HG02884 (cell line): ENCODE measurements around the gene AGK.

Source experiments
- ATAC-seq: cut with Tn5 transposase; IDR thresholded peaks from one replicate; pipeline ENCODE4 v1.9.1; 2021; ENCODE audit warnings: mild to moderate bottlenecking, moderate library complexity; ENCODE audit not compliant: unreplicated experiment

Gene AGK, protein sequence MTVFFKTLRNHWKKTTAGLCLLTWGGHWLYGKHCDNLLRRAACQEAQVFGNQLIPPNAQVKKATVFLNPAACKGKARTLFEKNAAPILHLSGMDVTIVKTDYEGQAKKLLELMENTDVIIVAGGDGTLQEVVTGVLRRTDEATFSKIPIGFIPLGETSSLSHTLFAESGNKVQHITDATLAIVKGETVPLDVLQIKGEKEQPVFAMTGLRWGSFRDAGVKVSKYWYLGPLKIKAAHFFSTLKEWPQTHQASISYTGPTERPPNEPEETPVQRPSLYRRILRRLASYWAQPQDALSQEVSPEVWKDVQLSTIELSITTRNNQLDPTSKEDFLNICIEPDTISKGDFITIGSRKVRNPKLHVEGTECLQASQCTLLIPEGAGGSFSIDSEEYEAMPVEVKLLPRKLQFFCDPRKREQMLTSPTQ

DNA sequence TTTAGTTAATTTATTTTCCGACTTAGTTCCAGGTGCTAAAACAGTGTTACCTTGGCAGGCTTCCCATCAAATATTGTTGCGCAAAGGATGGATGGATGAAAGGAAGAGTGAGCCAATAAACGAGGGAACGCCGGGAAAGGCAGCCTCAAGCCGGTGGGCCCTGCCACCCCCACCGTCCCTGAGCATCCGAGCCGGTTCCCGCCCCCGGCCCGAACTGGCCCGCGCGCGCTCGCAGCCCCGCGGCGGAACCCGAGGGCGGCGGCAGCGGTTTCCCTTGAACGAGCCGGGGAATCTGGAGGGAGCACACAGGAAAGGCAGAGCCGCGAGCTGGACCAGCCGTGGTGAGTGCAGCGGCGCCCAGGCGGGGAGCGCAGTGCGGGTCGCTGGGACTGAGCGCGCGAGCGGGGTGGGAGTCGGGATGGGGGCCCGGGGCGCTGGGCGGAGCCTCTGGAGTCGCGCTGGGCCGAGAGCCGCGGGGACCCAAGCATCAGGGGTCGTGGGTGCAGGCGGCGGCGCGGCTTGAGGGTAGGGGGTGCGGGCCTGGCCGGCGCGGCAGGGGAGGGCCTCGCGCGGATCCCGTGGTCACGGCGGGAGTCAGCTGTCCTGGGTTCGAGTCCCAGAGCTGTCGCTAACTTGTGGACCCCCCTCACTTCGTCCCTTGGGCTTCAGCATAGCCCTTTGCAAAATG, at the start of gene AGK:
Gene AGK, plus strand, starts transcription at position 317 of the 688 bp plus-strand sequence. CDS start 4,057 bp downstream, outside the sequence.
- ATAC-seq = peak; percentile 91

DNA sequence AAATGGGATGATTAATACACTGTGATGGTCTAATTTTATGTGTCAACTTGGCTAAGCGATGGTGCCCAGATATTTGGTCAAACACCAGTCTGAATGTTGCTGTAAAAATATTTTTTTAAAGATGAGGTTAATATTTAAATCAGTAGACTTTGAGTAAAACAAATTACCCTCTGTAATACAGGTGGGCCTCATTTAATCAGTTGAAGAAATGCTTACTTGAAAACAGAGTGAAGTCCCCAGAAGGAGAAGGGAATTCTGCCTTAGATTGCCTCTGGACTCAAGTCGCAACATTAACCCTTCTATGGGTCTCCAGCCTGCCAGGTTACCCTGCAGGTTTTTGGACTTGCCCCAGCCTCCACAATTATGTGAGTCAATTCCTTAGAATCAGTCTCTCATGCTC, 49.8 kb upstream of the AGK start:
- no peak for ATAC-seq

DNA sequence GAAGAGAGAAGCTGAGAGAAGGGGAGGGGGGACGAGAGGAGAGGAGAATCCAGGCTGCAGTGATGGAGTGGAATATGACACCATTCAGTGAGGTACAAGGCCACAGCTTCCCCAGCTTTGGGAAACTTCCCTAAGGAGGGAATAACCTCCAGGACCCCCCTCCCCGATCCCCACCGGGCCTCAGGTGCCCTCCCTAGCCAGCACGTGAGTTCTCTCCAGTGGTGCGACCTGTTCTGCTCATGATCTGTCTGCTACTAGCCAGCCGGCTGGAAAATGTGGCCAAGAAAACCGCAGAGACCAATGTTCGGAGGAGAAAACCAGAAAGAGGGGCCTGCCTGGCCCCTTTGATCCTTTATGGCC, 39.9 kb upstream of the AGK start:
- no peak for ATAC-seq

DNA sequence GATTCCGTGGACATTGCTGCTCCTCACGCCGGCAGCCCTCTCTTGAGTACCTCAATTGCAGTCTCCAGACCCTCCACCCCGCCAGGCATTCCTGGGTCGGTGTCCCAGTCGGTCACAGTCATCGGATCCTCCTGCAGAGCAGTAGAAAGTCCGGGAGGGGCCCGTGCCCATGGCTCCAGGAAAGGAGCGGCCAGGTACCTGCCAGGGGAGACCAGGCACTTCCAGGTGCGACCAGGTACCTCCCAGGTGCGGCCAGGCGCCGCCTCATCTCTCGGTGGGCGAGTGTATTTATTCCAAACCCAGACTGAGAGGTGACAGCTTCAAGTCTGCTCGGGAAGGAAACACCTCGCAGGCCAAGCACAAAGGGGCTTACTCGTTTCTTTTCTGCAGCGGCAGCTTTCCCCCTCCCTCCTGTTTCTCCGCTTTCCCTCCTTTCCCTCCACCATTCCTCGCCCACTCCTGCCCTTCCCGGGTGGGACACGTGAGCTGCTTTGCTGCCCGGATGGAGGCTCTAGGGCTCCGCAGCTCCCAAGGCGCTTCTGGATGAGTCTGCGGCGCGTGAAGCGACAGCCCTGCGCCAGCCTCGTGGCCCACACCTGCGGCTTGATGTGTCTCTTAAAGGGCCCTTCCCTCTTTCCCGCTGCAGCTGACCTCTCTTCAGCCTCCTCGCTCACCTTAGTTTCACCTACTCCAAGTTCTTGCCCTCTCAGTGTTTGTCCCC, 39.4 kb upstream of the AGK start:
- ATAC-seq = no peak

DNA sequence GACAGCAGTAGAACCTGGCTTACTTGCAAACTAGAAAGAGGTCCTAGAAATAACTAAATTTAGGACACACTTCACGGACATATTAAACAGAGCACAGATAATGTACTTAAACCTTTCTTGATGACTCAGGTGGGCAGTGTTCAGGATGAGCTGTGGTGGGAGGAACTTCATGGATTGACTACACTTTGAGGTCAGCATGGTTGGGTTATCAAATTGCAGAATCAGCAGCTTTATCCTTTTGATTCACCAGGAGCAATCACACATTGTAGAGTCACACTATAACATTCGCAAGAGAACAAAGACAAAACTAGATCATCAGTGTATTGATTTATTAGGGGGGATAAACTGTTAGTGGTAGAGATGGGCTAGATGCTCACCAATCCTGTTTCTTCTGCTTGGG, 38.6 kb upstream of the AGK start:
- no peak for ATAC-seq

DNA sequence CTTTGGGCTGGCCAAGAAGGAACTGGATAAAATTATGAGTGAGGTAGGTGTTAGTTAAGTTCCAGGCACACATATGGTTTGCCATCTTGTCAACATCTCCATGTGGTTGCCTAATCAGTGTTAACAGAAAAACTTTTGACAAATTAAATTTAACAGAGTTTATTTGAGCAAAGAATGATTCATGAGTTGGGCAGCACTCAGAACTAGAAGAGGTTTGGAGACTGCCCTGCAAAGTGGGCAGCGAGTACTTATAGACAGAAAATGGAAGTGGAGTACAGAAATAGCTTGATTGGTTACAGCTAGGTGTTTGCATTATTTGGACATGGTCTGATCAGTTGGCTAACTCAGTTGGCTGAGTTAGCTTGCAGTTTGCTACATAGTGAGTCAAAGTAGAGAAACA, 37.5 kb upstream of the AGK start:
- no peak for ATAC-seq

DNA sequence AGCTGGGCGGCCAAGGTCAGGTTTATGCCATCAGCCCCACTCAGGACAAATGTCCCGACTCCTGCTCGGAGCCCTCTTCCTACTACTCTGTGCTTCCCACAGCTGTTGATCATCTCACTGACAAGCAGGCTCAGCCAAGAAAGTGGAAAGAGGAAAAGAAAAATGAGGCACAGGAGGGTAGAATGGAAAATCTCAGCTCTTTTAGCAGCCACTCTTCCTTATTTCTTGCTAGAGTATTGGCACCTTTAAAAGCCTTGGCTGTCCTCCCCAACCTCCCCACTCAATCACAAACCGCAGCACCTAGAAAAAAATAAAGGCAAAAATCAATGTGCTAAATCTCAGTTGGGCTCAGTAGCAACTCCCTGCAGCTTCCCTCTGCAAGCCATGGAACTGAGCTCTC, 35.3 kb upstream of the AGK start:
- ATAC-seq = no peak

DNA sequence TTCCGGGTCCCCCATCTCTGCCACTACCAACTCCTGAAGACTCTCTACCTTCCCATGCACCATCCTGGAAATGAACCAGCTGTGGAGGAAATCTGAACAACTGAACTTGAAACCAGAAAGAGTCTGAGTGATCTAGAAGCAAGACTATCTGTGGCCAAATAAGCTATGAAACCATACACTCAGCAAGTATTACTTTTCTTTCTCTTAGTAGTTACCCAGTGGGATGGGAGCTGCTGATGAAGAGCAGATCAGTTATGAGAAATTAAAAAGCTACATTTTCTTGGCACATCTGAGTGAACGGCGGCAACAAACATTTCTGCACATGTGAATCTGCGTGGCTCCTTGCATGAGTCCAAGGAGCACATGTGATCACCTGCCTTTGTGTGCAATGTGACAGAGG, 31.6 kb upstream of the AGK start:
- no peak for ATAC-seq

DNA sequence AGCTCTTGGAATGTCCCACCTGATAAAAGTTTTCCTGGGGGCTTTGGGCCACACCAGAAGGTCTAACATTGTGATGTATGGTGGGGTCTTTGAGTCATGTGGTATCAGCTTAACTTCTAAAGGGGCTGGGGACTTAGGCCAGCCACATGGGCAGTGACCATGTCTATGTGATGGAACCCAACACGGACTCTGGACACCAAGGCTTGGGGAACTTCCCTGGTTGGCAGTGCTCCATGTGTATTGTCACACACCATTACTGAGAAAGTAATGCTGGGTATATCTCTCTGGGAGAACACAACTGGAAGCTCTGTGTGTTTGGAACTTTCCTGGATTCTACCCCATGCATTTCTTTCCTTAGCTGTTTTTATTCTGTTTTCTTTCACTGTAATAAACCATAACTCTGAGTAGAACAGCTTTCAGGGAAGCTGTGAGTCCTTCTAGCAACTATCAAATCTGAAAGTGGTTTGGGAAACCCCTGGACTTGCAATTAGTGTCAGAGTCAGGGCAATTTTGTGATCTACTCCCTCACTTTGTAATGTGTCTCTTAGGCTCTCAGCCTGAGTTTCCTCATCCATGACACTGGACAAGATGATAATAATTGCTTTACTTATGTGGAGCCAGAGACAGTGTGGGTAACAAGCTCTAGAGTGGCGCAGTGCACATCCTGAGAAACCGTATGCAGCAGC, 28.4 kb upstream of the AGK start:
- ATAC-seq = no peak

DNA sequence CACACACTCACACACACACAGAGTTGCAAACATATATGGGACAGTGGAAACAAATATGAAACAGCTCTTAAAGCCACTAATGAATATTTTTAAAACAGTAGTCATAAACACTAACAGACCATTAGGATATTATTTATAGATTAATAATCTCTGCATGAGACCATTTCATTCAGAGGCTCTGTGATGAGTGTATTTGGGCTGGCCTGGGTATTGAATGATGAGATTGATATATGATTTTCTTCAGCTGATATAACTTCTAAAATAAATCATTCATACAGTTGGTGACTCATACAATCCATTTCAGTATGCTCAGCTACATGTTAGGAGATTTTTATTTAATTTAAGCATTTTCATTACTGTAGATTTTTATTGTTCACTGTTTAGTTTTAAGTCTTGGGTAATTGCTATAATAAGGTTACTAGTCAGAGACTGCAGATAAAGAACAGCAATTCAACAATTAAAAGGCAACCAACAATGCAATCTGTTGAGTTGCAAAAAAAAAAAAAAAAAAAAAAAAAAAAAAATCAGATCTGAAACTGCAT, 25.2 kb upstream of the AGK start:
- no peak for ATAC-seq

DNA sequence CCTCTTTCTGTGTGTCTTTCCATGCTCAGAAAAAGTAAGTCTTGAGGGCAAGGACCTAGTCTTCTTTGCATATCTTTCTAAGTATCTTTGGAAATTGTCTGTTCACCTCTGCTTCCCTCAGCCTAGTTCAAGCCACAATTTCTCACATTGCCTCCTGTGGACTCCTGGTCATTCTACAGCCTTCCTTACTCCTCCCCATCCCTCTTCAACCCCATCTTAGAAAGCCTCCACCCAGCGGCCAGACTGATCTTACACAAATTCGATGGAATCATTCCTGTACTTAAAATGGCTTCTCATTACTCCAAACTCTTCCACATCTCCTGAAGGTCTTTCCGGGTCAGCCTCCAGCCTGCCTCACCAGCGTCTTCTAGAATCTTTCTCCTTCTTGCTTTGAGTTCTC, 24.1 kb upstream of the AGK start:
- ATAC-seq = no peak

DNA sequence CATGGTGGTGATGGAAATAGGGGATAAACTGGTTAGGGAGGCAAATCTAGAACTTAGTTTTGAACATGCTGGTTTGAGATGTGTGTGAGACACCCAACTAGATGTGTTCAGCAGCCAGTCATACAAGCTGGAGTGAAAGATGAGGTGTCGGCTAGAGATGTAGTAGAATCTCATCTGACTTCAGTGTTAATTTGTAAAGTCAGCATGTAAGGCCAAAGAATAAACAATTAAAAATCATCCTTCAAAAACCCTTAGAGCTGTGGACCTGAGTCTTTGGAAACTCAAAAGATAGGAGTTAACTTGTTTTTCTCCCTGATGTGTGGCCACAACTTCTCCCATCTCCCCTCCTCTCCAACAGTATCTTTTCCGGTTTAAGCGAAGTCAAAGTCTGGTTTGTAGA, 22.8 kb upstream of the AGK start:
- ATAC-seq = no peak

DNA sequence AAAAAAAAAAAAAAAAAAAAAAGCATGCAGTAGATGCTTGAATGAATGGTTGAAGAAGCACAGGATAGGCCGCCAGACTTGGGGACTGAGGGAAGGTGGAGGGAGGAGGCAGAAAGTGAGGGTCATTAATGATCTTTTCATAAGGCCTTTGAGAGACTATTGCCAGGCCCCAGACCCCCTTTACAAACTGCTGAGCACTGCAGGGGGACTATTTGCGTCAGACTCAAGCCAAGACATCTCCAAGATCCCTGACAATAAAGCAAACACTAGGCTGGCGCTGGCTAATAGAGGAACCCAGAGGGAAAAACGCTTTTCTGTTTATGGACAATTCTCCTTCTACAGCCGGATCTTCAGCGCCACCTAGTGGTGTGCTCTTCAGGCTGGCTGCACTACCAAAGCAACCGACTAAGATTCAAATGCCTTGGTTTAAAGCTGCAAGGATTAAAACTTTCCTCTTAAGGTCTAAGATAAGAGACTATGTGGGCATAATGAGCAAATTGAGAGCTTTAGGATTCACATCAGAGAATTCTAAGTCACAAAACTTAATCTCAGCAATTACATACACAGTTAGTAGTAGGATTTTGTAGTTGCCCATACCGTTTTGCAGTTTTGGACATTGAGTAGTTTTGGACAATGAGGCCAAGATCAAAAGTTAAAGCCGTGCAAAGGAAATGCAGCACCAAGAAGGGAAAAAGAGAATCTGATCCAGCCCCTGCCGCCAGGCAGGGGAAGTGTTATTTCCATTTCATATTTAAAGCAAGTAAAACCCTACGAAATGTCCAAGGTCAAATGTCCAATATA, 17.9 kb upstream of the AGK start:
- ATAC-seq = no peak

DNA sequence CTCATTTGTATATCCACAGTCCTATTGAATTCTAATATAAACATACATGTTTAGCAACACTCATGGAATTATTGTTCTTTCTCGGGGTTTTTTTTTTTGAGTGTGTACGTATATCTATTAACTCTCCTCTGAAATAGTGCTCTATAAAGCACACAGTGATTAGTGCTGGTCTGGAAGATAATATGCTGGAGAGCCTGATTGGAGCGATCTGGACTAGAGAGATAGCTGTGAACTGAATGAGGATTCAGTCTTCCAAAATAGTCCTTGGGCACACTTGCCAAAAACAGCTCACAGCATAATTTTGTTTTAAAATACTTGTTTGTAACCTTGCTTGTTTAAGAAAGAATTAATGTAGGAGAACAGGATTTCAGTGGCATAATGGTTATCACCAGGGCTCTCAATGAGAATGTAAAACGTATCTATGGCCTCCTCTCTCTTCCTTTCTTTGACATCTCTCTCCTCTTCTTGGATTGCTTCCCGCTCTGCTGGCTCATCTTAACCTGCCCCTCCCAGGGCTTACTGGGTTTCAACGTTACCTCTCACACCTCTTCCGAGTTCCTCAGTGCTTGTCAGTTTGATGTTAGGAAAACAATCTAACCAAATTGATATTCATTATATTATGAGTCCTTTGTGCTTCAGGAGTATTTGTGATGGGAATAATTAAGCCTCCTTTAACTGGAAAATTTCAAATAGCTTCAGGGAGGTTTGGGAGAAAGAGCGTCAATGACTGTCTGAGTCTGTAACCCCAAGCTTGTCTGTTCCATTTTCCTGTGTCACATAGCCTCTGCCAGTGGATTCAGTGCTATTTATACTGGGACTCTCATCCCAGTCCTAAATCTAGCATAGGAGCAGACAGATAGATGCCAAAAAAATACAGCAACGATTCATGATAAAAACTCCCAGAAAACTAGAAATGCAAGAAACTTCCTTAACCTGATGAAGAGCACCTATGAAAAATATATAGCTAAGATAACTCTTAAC, 16.2 kb upstream of the AGK start:
- ATAC-seq = no peak

DNA sequence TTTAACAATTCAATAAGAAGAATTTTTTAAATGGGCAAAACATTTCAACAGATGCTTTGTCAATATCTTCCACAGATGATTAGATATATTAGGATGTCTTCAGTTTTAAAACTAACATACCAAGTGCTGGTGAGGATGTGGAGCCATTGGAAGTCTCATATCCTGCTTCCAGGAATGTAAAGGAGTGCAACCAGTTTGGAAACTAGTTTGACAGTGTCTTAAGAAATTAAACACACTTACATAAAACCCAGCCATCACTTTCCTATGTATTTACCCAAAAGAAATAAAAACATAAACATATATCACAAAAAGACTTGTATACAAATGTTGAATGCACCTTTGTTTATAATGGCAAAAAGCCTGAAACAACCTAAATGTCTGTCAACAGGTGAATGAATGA, 13.3 kb upstream of the AGK start:
- ATAC-seq = no peak

DNA sequence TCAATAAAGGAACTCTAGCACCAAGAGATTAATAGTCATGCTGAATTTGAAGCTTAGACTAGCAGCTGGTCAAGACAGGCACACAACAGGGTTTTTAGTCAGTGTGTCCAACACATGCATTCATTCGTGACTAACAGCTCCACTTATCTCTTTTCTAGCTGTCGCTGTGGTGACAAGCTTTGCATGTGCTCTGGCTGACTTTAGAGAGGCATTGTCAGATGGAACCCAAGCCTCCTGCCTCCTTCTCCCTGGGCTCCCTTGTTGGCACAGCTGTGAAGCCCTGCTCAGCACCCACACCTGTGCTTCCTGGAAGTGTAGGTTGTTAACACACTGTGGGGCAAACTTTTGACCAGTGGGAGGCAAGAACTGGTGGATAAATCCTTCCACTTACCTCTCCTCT, 9.8 kb upstream of the AGK start:
- no peak for ATAC-seq

DNA sequence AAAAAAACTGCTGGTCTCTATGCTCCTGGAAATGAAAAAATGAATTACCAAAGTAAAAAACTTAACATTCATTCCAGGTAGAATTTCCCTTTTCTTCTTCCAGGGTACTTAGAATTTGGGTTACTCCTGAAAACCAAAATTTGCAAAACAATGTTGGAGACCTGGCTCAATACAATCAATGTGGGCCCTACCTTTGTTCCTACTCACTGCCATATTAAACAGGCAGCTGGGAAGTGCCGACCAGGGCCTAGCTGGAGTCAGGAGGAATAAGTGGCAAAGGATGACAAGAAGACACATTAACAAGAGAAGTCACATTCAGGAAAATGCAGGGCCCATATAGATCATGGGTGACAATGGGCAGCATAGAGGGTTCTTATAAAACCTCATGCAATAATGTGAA, 6.4 kb upstream of the AGK start:
- no peak for ATAC-seq

DNA sequence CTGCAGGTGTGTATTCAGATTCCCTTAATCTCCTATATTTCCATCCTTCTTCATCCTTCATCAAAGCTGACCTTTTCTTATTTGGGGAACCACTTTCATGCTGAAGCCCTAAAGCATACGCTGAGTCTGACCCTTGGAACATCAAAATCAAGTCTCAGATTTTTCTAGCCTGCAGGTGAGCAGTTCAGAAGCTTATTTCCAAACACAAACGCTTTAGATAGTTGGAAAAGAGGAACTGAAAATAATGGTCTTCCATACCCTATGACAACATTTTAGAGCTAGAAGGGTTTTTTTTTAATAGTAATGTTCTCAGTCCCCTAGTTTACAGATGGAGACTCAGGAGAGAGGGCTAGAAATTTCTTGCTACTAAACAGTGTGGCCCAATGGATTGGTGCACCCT, 1.6 kb upstream of the AGK start:
- ATAC-seq = no peak
